ENCODE data around the gene RNF44. TPM values are rescaled to one million over a fixed set of nuclear protein-coding genes. Genes with fewer than 3 reads are reported as not detected.

Gene RNF44
- total and polyA plus RNA-seq, 7 donors, result 7.6 to 64.0 (median 15.0) TPM

DNA sequence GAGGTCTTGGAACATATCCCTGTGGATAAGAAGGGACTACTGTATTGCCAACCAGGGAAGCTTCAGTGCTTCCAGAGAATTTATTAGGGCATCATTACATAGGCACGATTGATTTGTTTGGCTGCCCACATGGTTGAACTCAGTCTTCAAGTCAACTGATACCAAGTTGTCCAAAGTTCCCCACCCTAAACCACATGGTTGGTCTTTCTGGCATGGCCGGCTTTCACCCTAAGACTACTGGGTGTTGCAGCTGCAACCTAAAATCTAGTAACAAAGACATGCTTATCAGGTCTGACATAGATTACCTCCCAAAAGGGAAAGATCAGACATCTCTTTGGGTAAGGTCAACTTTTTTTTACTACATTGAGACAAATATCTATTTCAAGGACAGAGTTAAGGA is 52.0 kb downstream of the RNF44 start:
- 71 to 90% methylated on average over 2 of the region's 2 CpGs for WGBS, 2 donors
- Histone ChIP-seq H3K4me3 (no peak overlapping the region), H3K4me1 (no peaks in the 10 kb centered on the region), H3K36me3 (peaks cover 7 to 78% (median 23%) of the 10 kb centered on the region in 4 donors), H3K27ac (no peak overlapping the region), H3K9me3 (no peaks in the 10 kb centered on the region), H3K27me3 (no peaks in the 10 kb centered on the region)
- no peak for DNase-seq
- TF ChIP-seq POLR2A (IDR thresholded peaks at IDR 0.05), result no peak
- TF ChIP-seq POLR2AphosphoS5 (IDR thresholded peaks at IDR 0.05), result no peak
- TF ChIP-seq, protein P1, sequence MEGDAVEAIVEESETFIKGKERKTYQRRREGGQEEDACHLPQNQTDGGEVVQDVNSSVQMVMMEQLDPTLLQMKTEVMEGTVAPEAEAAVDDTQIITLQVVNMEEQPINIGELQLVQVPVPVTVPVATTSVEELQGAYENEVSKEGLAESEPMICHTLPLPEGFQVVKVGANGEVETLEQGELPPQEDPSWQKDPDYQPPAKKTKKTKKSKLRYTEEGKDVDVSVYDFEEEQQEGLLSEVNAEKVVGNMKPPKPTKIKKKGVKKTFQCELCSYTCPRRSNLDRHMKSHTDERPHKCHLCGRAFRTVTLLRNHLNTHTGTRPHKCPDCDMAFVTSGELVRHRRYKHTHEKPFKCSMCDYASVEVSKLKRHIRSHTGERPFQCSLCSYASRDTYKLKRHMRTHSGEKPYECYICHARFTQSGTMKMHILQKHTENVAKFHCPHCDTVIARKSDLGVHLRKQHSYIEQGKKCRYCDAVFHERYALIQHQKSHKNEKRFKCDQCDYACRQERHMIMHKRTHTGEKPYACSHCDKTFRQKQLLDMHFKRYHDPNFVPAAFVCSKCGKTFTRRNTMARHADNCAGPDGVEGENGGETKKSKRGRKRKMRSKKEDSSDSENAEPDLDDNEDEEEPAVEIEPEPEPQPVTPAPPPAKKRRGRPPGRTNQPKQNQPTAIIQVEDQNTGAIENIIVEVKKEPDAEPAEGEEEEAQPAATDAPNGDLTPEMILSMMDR (IDR thresholded peaks at IDR 0.05), result no peak
- no peak for TF ChIP-seq EP300 (IDR thresholded peaks at IDR 0.05)
- intact Hi-C loops (cut with DNase I), result no loop called here

DNA sequence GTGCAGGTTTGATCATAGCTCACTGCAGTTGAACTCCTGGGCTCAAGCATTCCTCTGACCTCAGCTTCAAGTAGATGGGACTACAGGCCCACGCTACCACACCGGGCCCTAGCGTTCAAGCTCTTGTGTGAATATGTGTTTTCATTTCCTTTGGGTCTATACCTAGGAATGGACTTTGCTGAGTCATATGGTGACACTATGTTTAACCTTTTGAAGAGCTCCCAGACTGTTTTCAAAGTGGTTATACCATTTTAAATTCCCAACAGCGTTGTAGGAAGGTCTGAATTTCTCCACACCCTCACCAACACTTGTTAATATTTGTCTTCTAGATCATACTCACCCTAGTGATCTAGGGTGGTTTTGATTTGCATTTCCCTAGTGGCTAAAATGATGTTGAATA is 55.5 kb downstream of the RNF44 start:
- intact Hi-C loops (cut with DNase I), result no loop called here
- H3K36me3 ChIP-seq, result peaks cover 1 to 63% (median 16%) of the 10 kb centered on the region in 4 donors
- no peak overlapping the region for H3K4me3 ChIP-seq
- no peaks in the 10 kb centered on the region for H3K4me1 ChIP-seq
- DNase-seq, result no peak
- TF ChIP-seq EP300 (IDR thresholded peaks at IDR 0.05), result no peak
- no peak for TF ChIP-seq POLR2A (IDR thresholded peaks at IDR 0.05)
- TF ChIP-seq, protein P1 (IDR thresholded peaks at IDR 0.05), result no peak
- TF ChIP-seq POLR2AphosphoS5 (IDR thresholded peaks at IDR 0.05), result no peak
- no peaks in the 10 kb centered on the region for H3K9me3 ChIP-seq
- H3K27ac ChIP-seq, result no peak overlapping the region
- WGBS, 2 donors, result 92 to 93% methylated on average over 4 of the region's 4 CpGs
- H3K27me3 ChIP-seq, result no peaks in the 10 kb centered on the region

Small RNA genes lying within 50 kb of the gene (small RNA-seq; reads per million reads assigned to genes)
- 0 reads per million in 3 donors for gene RF00019
- gene RN7SL684P, result 0 reads per million in 3 donors

Other genes starting within 250 kb of the RNF44 start
- 100 to 1,000 TPM in 3 of 4 donors, 10 to 100 TPM in 1; 88.8 to 117 (median 108) TPM for gene KIAA1191, start 175.6 kb downstream of the RNF44 start, total RNA-seq
- gene KIAA1191, start 175.6 kb downstream of the RNF44 start, polyA plus RNA-seq, result 100 to 1,000 TPM in 1 of 3 donors, 10 to 100 TPM in 2; 41.0 to 112 (median 62.5) TPM
- gene ARL10, start 171.9 kb downstream of the RNF44 start, total RNA-seq, result 10 to 100 TPM in 2 of 4 donors, 1 to 10 TPM in 2; 5.6 to 16.9 (median 10.5) TPM
- 1 to 10 TPM in 1 of 3 donors, under 1 TPM in 2; 0.23 to 1.8 (median 0.60) TPM for gene ARL10, start 171.9 kb downstream of the RNF44 start, polyA plus RNA-seq
- 10 to 100 TPM in 1 of 4 donors, 1 to 10 TPM in 3; 4.4 to 17.8 (median 9.6) TPM for gene NOP16, start 148.8 kb downstream of the RNF44 start, total RNA-seq
- gene NOP16, start 148.8 kb downstream of the RNF44 start, polyA plus RNA-seq, result 10 to 100 TPM; 21.3 to 50.7 (median 22.2) TPM
- gene HIGD2A, start 148.7 kb downstream of the RNF44 start, total RNA-seq, result 100 to 1,000 TPM; 201 to 249 (median 235) TPM
- gene HIGD2A, start 148.7 kb downstream of the RNF44 start, polyA plus RNA-seq, result 100 to 1,000 TPM; 207 to 457 (median 354) TPM
- 100 to 1,000 TPM; 129 to 163 (median 156) TPM for gene CLTB, start 120.9 kb downstream of the RNF44 start, total RNA-seq
- 100 to 1,000 TPM; 274 to 403 (median 280) TPM for gene CLTB, start 120.9 kb downstream of the RNF44 start, polyA plus RNA-seq
- 10 to 100 TPM; 18.5 to 24.6 (median 19.1) TPM for gene FAF2, start 89.0 kb downstream of the RNF44 start, total RNA-seq
- 10 to 100 TPM in 1 of 3 donors, 1 to 10 TPM in 2; 4.2 to 19.8 (median 4.4) TPM for gene FAF2, start 89.0 kb downstream of the RNF44 start, polyA plus RNA-seq
- 1 to 10 TPM in 1 of 4 donors, under 1 TPM in 1, not detected in 2; 0.71 to 1.1 TPM for gene CDHR2, start 11.9 kb upstream of the RNF44 start, total RNA-seq
- gene CDHR2, start 11.9 kb upstream of the RNF44 start, polyA plus RNA-seq, result 10 to 100 TPM in 2 of 3 donors, 1 to 10 TPM in 1; 9.6 to 57.9 (median 47.9) TPM
- gene GPRIN1, start 72.8 kb upstream of the RNF44 start, total RNA-seq, result 1 to 10 TPM in 2 of 4 donors, under 1 TPM in 2; 0.33 to 1.6 (median 0.81) TPM
- 1 to 10 TPM in 1 of 3 donors, under 1 TPM in 2; 0.60 to 1.4 (median 0.69) TPM for gene GPRIN1, start 72.8 kb upstream of the RNF44 start, polyA plus RNA-seq
- 1 to 10 TPM in 1 of 4 donors, not detected in 3; 2.2 TPM for gene SNCB, start 93.1 kb upstream of the RNF44 start, total RNA-seq
- gene SNCB, start 93.1 kb upstream of the RNF44 start, polyA plus RNA-seq, result under 1 TPM in 1 of 3 donors, not detected in 2; 0.23 TPM
- gene EIF4E1B, start 93.3 kb upstream of the RNF44 start, total RNA-seq, result under 1 TPM in 1 of 4 donors, not detected in 3; 0.36 TPM
- gene EIF4E1B, start 93.3 kb upstream of the RNF44 start, polyA plus RNA-seq, result not detected
- 10 to 100 TPM in 2 of 4 donors, 1 to 10 TPM in 2; 7.4 to 22.4 (median 9.7) TPM for gene TSPAN17, start 110.1 kb upstream of the RNF44 start, total RNA-seq
- gene TSPAN17, start 110.1 kb upstream of the RNF44 start, polyA plus RNA-seq, result 10 to 100 TPM; 21.7 to 37.7 (median 25.2) TPM

All from sigmoid colon (tissue), 7 donors.